GM10266 (cell line): Measurements from ENCODE around the gene HSPA8.
"Not testable (repeated sequence)": the region's sequence is repeated elsewhere in the genome, so short reads cannot be mapped to it uniquely, and the experiment has no call there.

Experiments used
- DNase-seq: peaks from one replicate; pipeline ENCODE4 v3.0.0; 2012; ENCODE audit errors: extremely low spot score
- CTCF ChIP-seq: IDR thresholded peaks from 2 replicates; pipeline ENCODE4 v1.5.1; 2012; ENCODE audit warnings: mild to moderate bottlenecking, low read depth; ENCODE audit not compliant: control insufficient read depth, insufficient read depth; ENCODE audit errors: missing control alignments

Gene HSPA8

GRCh38 chr11:123100379-123101085 is 38.6 kb upstream of the HSPA8 start:
- no peak for TF ChIP-seq CTCF

GRCh38 chr11:123098990-123099389 is 37.1 kb upstream of the HSPA8 start:
- DNase-seq = no peak
- no peak for TF ChIP-seq CTCF

More at GRCh38 chr11:123100379-123101085, 38.6 kb upstream of the HSPA8 start:
- no peak for DNase-seq

GRCh38 chr11:123093739-123094138 is 31.8 kb upstream of the HSPA8 start:
- no peak for DNase-seq
- no peak for TF ChIP-seq CTCF

- TF ChIP-seq CTCF = no peak
- no peak for DNase-seq
Observed at GRCh38 chr11:123091506-123091905, 29.6 kb upstream of the HSPA8 start.

GRCh38 chr11:123090168-123090567 is 28.2 kb upstream of the HSPA8 start:
- not testable (repeated sequence) for DNase-seq

- DNase-seq = not testable (repeated sequence)
Observed at GRCh38 chr11:123088896-123089295, 27.0 kb upstream of the HSPA8 start.

GRCh38 chr11:123087657-123088056 is 25.7 kb upstream of the HSPA8 start:
- DNase-seq = not testable (repeated sequence)

- no peak for TF ChIP-seq CTCF
Observed at GRCh38 chr11:123086305-123086704, 24.4 kb upstream of the HSPA8 start.

GRCh38 chr11:123085497-123085896 is 23.6 kb upstream of the HSPA8 start:
- DNase-seq = no peak
- TF ChIP-seq CTCF = no peak

More at GRCh38 chr11:123086305-123086704, 24.4 kb upstream of the HSPA8 start:
- no peak for DNase-seq
